Activated naive CD4-positive, alpha-beta T cell treated with anti-CD3 and anti-CD28 coated beads for 36 hours (primary cell): ENCODE measurements around the gene NCAPH2. TPM values are rescaled to one million over a fixed set of nuclear protein-coding genes. Genes with fewer than 3 reads are reported as not detected.

Source experiments
- CTCF ChIA-PET: fragments of 350-600 bp; sonication (Branson Sonifier 250); formaldehyde crosslinking; loops from one replicate; lab custom pipeline; 2021; ENCODE audit warnings: antibody characterized with exemption; lab: Charles Lee
- DNase-seq: peaks from one replicate; pipeline ENCODE4 v3.0.0-alpha.2; 2020
- H3K27ac Mint-ChIP-seq: one replicate; pipeline ENCODE4 v1.8.0; 2021; ENCODE audit warnings: mild to moderate bottlenecking, mixed read lengths
- H3K27me3 Mint-ChIP-seq: one replicate; pipeline ENCODE4 v1.8.0; 2021; ENCODE audit warnings: low read depth, mixed read lengths
- H3K36me3 Mint-ChIP-seq: one replicate; pipeline ENCODE4 v1.8.0; 2021; ENCODE audit warnings: low read depth, mixed read lengths
- H3K4me1 Mint-ChIP-seq: one replicate; pipeline ENCODE4 v1.8.0; 2021; ENCODE audit warnings: low read depth, mixed read lengths
- H3K4me3 Mint-ChIP-seq: one replicate; pipeline ENCODE4 v1.8.0; 2021; ENCODE audit warnings: mild to moderate bottlenecking, moderate library complexity, mixed read lengths
- H3K9me3 Mint-ChIP-seq: one replicate; pipeline ENCODE4 v1.8.0; 2021; ENCODE audit warnings: mixed read lengths
- intact Hi-C: fragments of 100-400 bp; cut with micrococcal nuclease; formaldehyde crosslinking; loops from one replicate; pipeline ENCODE4 v1.15.1; 2023
- total RNA-seq, 2 experiments: library from RNA; stranded (reverse); gene quantifications; one replicate each; pipeline ENCODE4 v1.2.3, GENCODE V29; 2021

NCAPH2 gene
- total RNA-seq, 2 experiments from 2014 or later: 104 to 115 TPM

DNA sequence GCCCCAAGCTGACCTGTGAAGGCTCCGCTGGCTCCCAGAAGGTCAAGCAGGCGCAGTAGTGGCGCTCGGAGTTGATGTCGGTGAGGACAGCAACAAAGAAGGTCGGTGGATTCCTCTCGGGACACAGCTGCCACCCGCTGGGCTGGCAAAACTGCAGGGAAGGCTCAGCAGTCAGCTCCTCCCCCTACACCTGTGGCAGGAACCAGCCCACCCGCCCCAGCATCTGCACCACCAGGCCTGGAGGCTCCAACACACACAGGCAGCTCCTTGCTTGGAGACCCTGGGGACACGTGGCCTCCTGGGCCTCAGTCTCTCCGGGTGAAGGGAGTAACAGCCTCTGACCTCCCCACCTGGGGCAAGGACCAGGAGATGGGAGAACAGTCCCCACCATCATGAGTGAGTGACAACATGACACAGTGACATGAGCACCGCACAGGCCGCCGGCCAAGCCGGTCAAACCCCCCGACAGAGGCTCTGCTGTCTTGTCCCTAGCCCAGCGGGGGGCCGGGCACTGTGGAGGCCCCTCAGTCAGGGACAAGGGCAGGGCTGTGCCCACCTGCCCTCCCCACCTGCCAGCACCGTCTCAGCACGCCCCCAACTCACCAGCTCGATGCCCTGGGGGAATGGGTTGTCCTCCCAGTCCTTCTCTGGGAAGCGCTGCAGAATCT lies 40.1 kb upstream of the NCAPH2 start:
- DNase-seq: no peak
- CTCF ChIA-PET: interaction anchor here (0.6 to 1.3 kb wide), 2 partner anchors 29 to 30 kb away, joined by 3 to 4 read pairs; no protein-coding TSS in a partner anchor
- H3K9me3 Mint-ChIP-seq: no peaks in the 10 kb centered on the region
- H3K27me3 Mint-ChIP-seq: no peaks in the 10 kb centered on the region
- intact Hi-C loops: no loop called here
- H3K36me3 Mint-ChIP-seq: peaks cover 11% of the 10 kb centered on the region
- H3K27ac Mint-ChIP-seq: no peak overlapping the region
- no peak overlapping the region for H3K4me3 Mint-ChIP-seq
- H3K4me1 Mint-ChIP-seq: peaks cover 45% of the 10 kb centered on the region

DNA sequence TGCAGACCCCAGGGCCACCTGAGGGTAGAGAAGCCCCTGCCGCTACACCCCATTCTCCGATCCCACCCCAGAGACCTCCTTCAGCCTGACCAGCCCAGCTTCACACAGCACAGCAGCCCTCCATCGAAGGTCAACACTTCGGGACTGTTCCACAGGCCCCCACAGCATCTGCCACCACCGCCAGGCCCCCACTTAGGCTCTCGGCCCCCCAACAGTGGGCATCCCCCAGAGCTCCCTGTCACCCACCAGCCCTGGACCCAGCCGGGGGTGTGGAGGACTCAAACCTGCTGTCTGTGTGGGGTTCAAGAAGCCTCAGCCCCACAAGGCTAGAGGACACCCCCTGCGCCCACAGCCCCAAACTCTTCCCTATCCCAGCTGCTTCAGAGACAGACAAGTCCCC lies 39.4 kb upstream of the NCAPH2 start:
- no peaks in the 10 kb centered on the region for H3K9me3 Mint-ChIP-seq
- H3K36me3 Mint-ChIP-seq: peaks cover 8% of the 10 kb centered on the region
- intact Hi-C loops: loop anchor here (1.0 kb wide), 1 partner anchor 39 kb away; the partner anchor contains the start of gene LMF2
- CTCF ChIA-PET: interaction anchor here (0.6 kb wide), 2 partner anchors 28 to 103 kb away, joined by 4 to 5 read pairs; no protein-coding TSS in a partner anchor
- peak overlapping the region; percentile 56 for H3K27ac Mint-ChIP-seq
- no peak for DNase-seq
- H3K4me3 Mint-ChIP-seq: no peak overlapping the region
- H3K4me1 Mint-ChIP-seq: peaks cover 52% of the 10 kb centered on the region
- no peaks in the 10 kb centered on the region for H3K27me3 Mint-ChIP-seq

DNA sequence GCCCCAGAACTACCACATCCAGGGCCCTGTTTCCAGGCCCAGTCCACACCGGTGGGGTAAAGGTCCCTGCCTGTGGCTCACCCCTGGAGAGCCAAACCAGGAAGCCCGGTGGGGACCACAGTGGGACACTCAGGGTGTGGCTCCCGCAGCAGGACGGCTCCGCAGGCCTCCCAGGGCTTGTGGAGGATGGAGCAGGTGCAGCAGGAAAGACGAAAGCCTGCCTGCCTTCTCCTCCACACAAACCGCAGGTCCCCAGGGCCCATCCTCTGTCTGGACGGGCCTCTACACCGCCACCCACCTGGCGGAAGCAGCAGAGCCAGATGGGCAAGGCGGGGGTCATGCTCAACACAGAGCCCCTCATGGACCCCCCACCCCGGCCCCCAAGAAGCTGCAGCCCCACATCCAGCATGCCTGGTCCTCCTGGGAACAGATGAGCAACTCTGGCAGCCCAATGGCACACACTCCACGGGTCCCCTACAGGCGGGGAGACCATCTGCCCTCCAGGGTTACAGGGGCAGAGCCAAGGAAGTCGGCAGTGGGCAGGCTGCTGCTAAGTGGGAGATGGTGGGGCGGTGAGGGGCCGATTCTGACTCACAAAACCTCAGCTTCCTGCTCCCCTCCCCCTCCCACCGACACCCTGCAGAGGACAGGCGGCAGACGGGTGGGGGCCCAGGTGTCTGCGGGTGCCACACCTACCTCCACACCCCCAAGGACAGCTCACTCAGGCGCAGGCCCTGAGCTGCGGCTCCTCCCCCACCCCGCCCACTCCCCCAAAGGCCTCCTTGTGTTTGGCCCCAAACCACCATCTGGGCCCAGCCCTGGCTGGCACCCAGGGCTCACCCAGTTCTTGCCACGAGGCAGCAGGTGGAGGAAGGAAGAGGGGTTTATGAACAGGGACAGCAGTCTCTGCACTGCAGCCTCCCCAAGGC lies 38.4 kb upstream of the NCAPH2 start:
- Mint-ChIP-seq H3K4me3 (peak overlapping the region; percentile 56), H3K27ac (peak overlapping the region; percentile 89), H3K27me3 (no peaks in the 10 kb centered on the region), H3K4me1 (peaks cover 58% of the 10 kb centered on the region), H3K9me3 (no peaks in the 10 kb centered on the region), H3K36me3 (peaks cover 4% of the 10 kb centered on the region)
- peak; percentile 97 for DNase-seq
- intact Hi-C loops: loop anchor here (1.0 to 10.0 kb wide), 4 partner anchors 38 to 507 kb away; partner anchors contain the start of genes LMF2, PIM3 and TUBGCP6
- CTCF ChIA-PET: interaction anchor here (0.7 to 2.0 kb wide), 4 partner anchors 10 to 64 kb away, joined by 3 to 11 read pairs (median 6); partner anchors contain the start of gene SCO2

DNA sequence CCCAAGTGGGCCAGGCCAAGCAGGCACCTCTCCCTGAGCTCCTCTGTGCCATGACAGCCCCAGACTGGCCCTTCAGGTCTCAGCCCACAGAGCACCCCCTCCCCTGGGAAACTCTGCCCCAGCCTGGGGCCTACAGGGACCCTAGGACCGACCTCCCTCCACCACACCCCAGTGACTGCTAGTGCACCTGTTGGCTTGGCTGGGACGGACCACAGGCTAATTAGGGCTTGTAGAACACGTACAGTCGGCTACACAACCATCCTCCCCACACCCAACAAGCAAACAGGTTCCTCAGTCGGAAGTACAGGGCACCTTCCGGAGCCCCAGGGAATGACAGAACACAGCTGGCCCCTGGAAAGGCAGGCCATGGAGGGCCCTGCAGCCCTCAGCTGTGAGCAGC lies 37.5 kb upstream of the NCAPH2 start:
- no peaks in the 10 kb centered on the region for H3K27me3 Mint-ChIP-seq
- H3K9me3 Mint-ChIP-seq: no peaks in the 10 kb centered on the region
- CTCF ChIA-PET: interaction anchor here (0.7 to 2.0 kb wide), 5 partner anchors 10 to 64 kb away, joined by 3 to 11 read pairs (median 4); partner anchors contain the start of gene SCO2
- peak overlapping the region; percentile 56 for H3K4me3 Mint-ChIP-seq
- no peak for DNase-seq
- peak overlapping the region; percentile 89 for H3K27ac Mint-ChIP-seq
- H3K4me1 Mint-ChIP-seq: peaks cover 58% of the 10 kb centered on the region
- peaks cover 4% of the 10 kb centered on the region for H3K36me3 Mint-ChIP-seq
- intact Hi-C loops: loop anchor here (5.0 to 10.0 kb wide), 3 partner anchors 226 to 508 kb away; partner anchors contain the start of genes PIM3 and TUBGCP6

DNA sequence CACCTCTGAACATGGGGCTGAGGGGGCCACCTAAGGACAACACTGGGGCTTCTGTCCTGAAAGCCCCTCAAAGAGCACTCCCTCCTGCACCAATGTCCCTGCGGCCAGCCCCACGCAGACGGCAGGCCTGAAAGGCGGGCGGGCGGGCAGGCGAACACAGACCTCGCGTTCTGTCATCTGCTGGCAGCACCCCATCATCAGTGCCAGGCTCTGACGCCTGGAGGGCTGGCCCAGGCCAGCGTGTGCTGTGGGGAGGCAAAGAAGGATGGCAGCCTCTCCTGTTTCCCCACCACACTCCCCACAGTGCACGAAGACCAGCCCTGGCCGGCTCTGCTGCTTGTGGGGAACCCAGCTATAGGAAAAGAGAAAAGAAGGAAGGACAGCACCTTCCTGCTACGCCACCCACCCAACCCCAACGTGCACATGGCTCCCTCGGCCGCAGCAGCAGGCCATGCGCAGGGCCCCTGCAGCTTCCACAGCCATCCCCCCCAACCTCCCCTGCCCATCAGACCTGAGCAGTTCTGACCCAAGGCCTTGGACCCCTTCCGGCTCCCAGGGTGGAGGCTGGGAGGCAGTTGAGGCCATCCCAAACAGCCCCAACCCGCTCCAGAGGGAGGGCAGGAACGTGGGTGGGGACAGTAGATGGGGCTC lies 36.7 kb upstream of the NCAPH2 start:
- peak overlapping the region; percentile 89 for H3K27ac Mint-ChIP-seq
- H3K36me3 Mint-ChIP-seq: peaks cover 4% of the 10 kb centered on the region
- H3K4me3 Mint-ChIP-seq: peak overlapping the region; percentile 56
- no peaks in the 10 kb centered on the region for H3K9me3 Mint-ChIP-seq
- no peak for DNase-seq
- H3K27me3 Mint-ChIP-seq: no peaks in the 10 kb centered on the region
- H3K4me1 Mint-ChIP-seq: peaks cover 59% of the 10 kb centered on the region
- CTCF ChIA-PET: interaction anchor here (0.9 to 1.9 kb wide), 4 partner anchors 9 to 27 kb away, joined by 3 to 9 read pairs (median 4); no protein-coding TSS in a partner anchor
- intact Hi-C loops: loop anchor here (5.0 to 10.0 kb wide), 3 partner anchors 227 to 509 kb away; partner anchors contain the start of genes PIM3 and TUBGCP6

DNA sequence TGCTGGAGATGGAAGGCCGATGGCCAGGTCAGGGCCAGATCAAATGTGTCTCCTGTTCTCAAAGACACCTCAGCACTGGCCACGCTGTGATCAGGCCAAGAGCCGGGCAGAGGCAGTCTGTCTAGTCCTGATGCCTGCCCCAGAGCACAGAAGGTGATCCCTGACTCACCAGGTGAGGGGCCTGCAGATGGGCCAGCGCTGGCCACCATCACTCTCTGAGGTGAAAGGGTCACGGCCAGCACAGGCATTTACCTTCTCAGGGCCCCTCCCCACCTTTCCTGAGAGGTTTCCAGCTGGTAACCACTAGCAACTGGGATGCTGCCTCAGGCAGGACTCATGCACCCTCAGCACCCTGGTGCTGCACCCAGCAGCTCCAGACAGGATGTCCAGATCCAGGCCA lies 36.1 kb upstream of the NCAPH2 start:
- no peaks in the 10 kb centered on the region for H3K27me3 Mint-ChIP-seq
- H3K36me3 Mint-ChIP-seq: peaks cover under 1% of the 10 kb centered on the region
- no peaks in the 10 kb centered on the region for H3K9me3 Mint-ChIP-seq
- CTCF ChIA-PET: interaction anchor here (0.9 to 2.0 kb wide), 3 partner anchors 8 to 15 kb away, joined by 3 to 5 read pairs (median 4); no protein-coding TSS in a partner anchor
- peak overlapping the region; percentile 89 for H3K27ac Mint-ChIP-seq
- no peak overlapping the region for H3K4me3 Mint-ChIP-seq
- peaks cover 60% of the 10 kb centered on the region for H3K4me1 Mint-ChIP-seq
- intact Hi-C loops: loop anchor here (5.0 to 10.0 kb wide), 3 partner anchors 227 to 510 kb away; partner anchors contain the start of genes PIM3 and TUBGCP6
- DNase-seq: no peak

DNA sequence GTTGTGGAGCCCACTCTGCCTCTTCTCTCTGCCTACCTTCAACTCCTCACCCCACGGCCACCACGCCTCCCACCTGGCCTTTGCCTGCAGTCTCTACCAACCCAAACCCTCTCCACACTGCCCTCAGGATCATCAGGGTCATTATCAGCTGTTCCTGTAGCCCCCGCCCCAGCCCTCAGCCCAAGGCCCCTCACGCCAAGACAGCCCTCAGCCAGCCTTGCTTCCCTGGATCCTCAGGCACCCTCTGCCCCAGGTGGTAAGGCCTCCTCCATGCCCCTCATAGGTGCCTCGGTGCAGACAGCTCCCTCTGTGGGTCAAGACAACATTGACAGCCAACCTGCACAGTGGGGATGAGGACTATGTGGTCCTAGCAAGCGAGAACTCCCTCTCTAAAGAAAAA lies 34.9 kb upstream of the NCAPH2 start:
- H3K27ac Mint-ChIP-seq: peak overlapping the region; percentile 87
- intact Hi-C loops: loop anchor here (1.0 to 10.0 kb wide), 4 partner anchors 147 to 511 kb away; partner anchors contain the start of genes PIM3 and TUBGCP6
- CTCF ChIA-PET: interaction anchor here (0.8 to 2.0 kb wide), 7 partner anchors 10 to 222 kb away, joined by 3 to 5 read pairs (median 4); partner anchors contain the start of gene HDAC10
- H3K36me3 Mint-ChIP-seq: no peaks in the 10 kb centered on the region
- peak overlapping the region; percentile 95 for H3K4me3 Mint-ChIP-seq
- H3K9me3 Mint-ChIP-seq: no peaks in the 10 kb centered on the region
- H3K4me1 Mint-ChIP-seq: peaks cover 61% of the 10 kb centered on the region
- H3K27me3 Mint-ChIP-seq: no peaks in the 10 kb centered on the region
- peak; percentile 68 for DNase-seq

DNA sequence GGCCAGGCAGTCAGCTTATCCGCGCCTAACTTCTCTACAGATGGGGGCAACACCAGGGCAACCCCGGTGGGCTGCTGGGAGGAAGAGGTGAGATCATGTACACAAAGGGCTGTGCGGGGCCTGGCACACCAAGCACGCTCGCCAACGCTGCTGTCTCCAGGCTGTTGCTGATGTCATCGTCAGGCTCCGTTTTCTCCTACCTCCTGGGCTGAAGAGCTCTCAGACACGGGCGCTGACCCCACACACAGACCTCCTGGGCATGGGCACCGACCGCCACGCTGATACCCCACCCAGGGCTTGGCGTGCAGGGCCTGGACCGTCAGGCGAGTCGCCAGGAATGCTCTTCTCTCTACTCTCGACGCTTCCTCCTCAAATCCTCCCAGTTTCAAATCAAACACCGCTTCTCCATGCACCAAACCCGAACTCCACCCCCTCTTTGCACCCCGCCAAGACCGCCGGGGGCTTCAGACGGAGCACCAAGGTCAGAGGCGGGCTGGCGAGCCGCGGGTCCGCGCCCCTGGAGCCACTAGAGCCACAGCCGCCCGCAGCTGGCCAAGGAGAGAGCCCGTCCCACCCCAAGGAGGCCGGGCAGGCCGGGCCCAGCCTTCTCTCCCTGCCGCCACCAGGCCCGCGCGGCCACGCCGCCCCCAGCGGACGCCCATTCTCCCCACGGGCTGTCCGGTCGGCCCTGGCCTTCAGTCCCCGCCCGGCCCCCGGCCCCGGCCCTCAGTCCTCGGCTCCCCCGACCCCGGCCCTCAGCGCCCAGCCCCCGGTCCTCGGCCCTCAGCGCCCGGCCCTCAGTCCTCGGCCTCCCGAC lies 34.0 kb upstream of the NCAPH2 start:
- intact Hi-C loops: loop anchor here (1.0 to 10.0 kb wide), 6 partner anchors 25 to 512 kb away; partner anchors contain the start of genes LMF2, PIM3 and TUBGCP6
- H3K9me3 Mint-ChIP-seq: no peaks in the 10 kb centered on the region
- H3K4me3 Mint-ChIP-seq: peak overlapping the region; percentile 95
- CTCF ChIA-PET: interaction anchor here (1.0 to 2.0 kb wide), 6 partner anchors 9 to 223 kb away, joined by 3 to 5 read pairs (median 4); partner anchors contain the start of gene HDAC10
- H3K36me3 Mint-ChIP-seq: no peaks in the 10 kb centered on the region
- H3K27me3 Mint-ChIP-seq: no peaks in the 10 kb centered on the region
- DNase-seq: peak; percentile 64
- H3K27ac Mint-ChIP-seq: peak overlapping the region; percentile 87
- peaks cover 54% of the 10 kb centered on the region for H3K4me1 Mint-ChIP-seq

DNA sequence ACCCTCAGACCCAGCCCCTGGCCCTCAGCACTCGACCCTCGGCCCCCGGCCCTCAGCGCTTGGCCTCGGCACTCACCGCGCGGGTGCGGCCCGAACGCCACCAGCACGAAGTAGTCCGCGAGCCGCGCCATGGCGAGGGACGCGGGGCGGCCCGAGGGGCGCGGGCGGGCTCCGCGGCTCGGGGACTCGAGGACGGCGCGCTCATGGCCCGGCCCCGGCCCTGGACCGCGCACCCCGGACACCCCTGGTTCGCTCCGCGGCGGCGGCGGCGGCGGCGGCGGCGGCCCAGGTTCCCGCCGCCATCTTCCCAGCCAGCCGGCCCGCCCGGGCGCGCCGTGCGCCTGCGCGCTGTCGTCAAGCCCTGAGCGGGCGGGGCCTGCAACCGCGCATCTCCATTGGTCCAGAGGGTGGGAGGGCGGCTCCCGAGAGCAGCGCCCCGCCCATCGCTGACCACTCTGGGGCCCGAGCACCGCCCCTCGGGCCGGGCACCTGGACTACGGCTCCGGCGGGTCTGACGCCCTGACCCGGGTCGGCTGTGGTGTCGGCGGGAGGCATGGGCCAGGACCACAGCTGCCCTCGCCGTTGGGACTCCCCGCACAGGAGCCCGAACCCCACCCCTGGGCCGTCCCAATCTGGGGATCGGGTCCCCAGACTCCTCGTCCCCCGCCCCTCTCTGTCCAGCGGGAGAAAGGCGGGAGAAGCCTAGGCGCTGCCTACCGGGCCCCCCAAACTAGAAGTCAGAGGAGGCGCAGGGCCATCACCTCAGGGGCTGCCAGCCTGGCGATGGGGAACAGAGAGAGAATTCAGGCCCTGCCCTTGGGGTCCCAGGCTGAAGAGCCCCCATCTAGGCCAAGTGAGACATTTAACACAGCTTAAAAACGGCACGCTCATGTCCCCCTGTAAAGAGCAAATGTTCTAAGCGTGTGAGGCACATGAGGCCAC lies 33.0 kb upstream of the NCAPH2 start, which contains the start of gene SBF1:
TSS of gene SBF1 (minus strand) at position 326 of the 942 bp plus-strand sequence. CDS start at position 131, 195 bp downstream.
- CTCF ChIA-PET: no interaction called here
- no peaks in the 10 kb centered on the region for H3K9me3 Mint-ChIP-seq
- peak within 1 kb of the TSS; percentile 95 for H3K4me3 Mint-ChIP-seq
- H3K4me1 Mint-ChIP-seq: peaks cover 45% of the 10 kb centered on the region
- H3K36me3 Mint-ChIP-seq: no peaks in the 10 kb centered on the region
- peak; percentile 90 for DNase-seq
- intact Hi-C loops: loop anchor here (2.0 to 10.0 kb wide), 5 partner anchors 24 to 513 kb away; partner anchors contain the start of genes LMF2, PIM3 and TUBGCP6
- H3K27me3 Mint-ChIP-seq: peaks cover 4% of the 10 kb centered on the region
- peak within 1 kb of the TSS; percentile 87 for H3K27ac Mint-ChIP-seq

DNA sequence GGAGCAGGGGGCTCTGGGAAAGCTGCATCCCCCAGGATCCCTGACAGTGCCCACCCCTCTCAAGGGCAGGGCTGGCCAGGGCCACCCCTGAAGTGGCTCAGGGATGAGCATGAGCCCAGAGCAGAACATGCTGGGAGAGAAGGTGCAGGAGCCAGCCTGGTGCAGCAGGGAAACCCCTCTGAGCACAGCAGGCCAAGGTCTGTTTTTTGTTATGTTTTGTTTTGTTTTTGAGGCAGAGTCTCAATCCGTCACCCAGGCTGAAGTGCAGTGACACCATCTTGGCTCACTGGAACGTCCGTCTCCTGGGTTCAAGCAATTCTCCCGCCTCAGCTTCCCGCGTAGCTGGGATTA lies 32.4 kb upstream of the NCAPH2 start:
- Mint-ChIP-seq H3K27me3 (peaks cover 8% of the 10 kb centered on the region), H3K36me3 (no peaks in the 10 kb centered on the region), H3K4me1 (peaks cover 41% of the 10 kb centered on the region), H3K27ac (no peak overlapping the region), H3K9me3 (no peaks in the 10 kb centered on the region), H3K4me3 (peak overlapping the region; percentile 62)
- CTCF ChIA-PET: no interaction called here
- no peak for DNase-seq
- intact Hi-C loops: loop anchor here (2.0 to 10.0 kb wide), 3 partner anchors 23 to 231 kb away; partner anchors contain the start of genes LMF2 and TUBGCP6
